OCI-LY7 (cell line): ENCODE data around the gene GALC. TPM values are rescaled to one million over a fixed set of nuclear protein-coding genes. Genes with fewer than 3 reads are reported as not detected.

Experiments used
- BruUV-seq: library from RNA; stranded (reverse); fragments of 400-500 nt; replicated peaks from 2 replicates; lab custom pipeline; 2021; lab: Mats Ljungman, UMichigan
- CTCF ChIA-PET: fragments of 300-600 bp; sonication (Branson Sonifier 250); formaldehyde crosslinking; loops from one replicate; lab custom pipeline; 2022; ENCODE audit warnings: antibody characterized with exemption; ENCODE audit not compliant: unreplicated experiment; lab: Charles Lee
- POLR2A ChIA-PET: fragments of 300-600 bp; sonication (Branson Sonifier 250); formaldehyde crosslinking; loops from one replicate; lab custom pipeline; 2022; ENCODE audit warnings: antibody characterized with exemption; lab: Charles Lee
- DNase-seq: peaks from one replicate; pipeline ENCODE4 v3.0.0-alpha.2; 2015; ENCODE audit warnings: low spot score
- H2AFZ ChIP-seq: fragments of 200-600 bp; sonication (generic), shearing (Covaris generic); 2 replicates; pipeline ENCODE4 v1.6.1; 2014; ENCODE audit warnings: mild to moderate bottlenecking, antibody characterized with exemption, low read length, moderate library complexity
- H3K27ac ChIP-seq: fragments of 200-600 bp; sonication (generic); 2 replicates; pipeline ENCODE4 v1.5.1; 2014; ENCODE audit warnings: mixed run types, low read depth, mild to moderate bottlenecking, moderate library complexity, low read length, inconsistent platforms; ENCODE audit not compliant: poor library complexity, severe bottlenecking
- H3K36me3 ChIP-seq: fragments of 200-600 bp; sonication (generic); 2 replicates; pipeline ENCODE4 v1.6.1; 2014; ENCODE audit warnings: mild to moderate bottlenecking, antibody characterized with exemption, low read length, moderate library complexity, mixed read lengths; ENCODE audit not compliant: insufficient read depth
- H3K4me1 ChIP-seq: fragments of 200-600 bp; sonication (generic); 2 replicates; pipeline ENCODE4 v1.5.1; 2014; ENCODE audit warnings: mild to moderate bottlenecking, low read length; ENCODE audit not compliant: insufficient read depth, poor library complexity, severe bottlenecking
- H3K4me2 ChIP-seq: fragments of 200-600 bp; sonication (generic); 2 replicates; pipeline ENCODE4 v1.6.1; 2014; ENCODE audit warnings: mild to moderate bottlenecking, low read length
- H3K4me3 ChIP-seq: fragments of 200-600 bp; sonication (generic); 2 replicates; pipeline ENCODE4 v1.5.1; 2014; ENCODE audit warnings: mild to moderate bottlenecking, low read depth, low read length; ENCODE audit not compliant: poor library complexity, severe bottlenecking
- H3K79me2 ChIP-seq: fragments of 200-600 bp; sonication (generic); 2 replicates; pipeline ENCODE4 v1.6.1; 2016; ENCODE audit warnings: low read depth, mild to moderate bottlenecking, low read length, moderate library complexity, mixed read lengths; ENCODE audit not compliant: insufficient read depth
- H3K9me2 ChIP-seq: fragments of 200-600 bp; sonication (generic); 2 replicates; pipeline ENCODE4 v1.6.1; 2016; ENCODE audit warnings: mild to moderate bottlenecking, low read length, mixed read lengths; ENCODE audit not compliant: insufficient read depth
- H3K9me3 ChIP-seq: fragments of 200-600 bp; sonication (generic); 2 replicates; pipeline ENCODE4 v1.6.1; 2014; ENCODE audit warnings: mild to moderate bottlenecking, mixed run types, low read length, mixed read lengths
- H4K20me1 ChIP-seq: fragments of 200-600 bp; sonication (generic); 2 replicates; pipeline ENCODE4 v1.6.1; 2014; ENCODE audit warnings: mild to moderate bottlenecking, antibody characterized with exemption, low read length, moderate library complexity, mixed read lengths; ENCODE audit not compliant: insufficient read depth
- CTCF ChIP-seq: fragments of 200-600 bp; sonication (generic); conservative IDR thresholded peaks from 2 replicates; pipeline ENCODE4 v1.5.1; 2014; ENCODE audit warnings: mild to moderate bottlenecking, antibody characterized with exemption, low read length, moderate library complexity, mixed read lengths
- EZH2phosphoT487 ChIP-seq: fragments of 200-600 bp; sonication (generic); IDR thresholded peaks from 2 replicates; pipeline ENCODE4 v1.6.1; 2018; ENCODE audit warnings: low read depth, borderline replicate concordance, mild to moderate bottlenecking, mixed run types, antibody characterized with exemption, low read length, moderate library complexity, mixed read lengths
- intact Hi-C: fragments of 100-400 bp; cut with micrococcal nuclease; formaldehyde crosslinking; loops from one replicate; pipeline ENCODE4 v1.10.0; 2022; ENCODE audit not compliant: unreplicated experiment
- total RNA-seq, 2 experiments: library from RNA; depleted of rRNA in 1 of 2; stranded (reverse); fragments of >200 nt in 1 of 2; shearing (Covaris generic) in 1 of 2; gene quantifications; 2 replicates each; pipeline ENCODE4 v1.2.3, GENCODE V29; 2014 to 2022

GALC gene
- total RNA-seq, 2 experiments from 2014 or later, result 4.4 to 18.0 TPM

- Histone ChIP-seq H3K4me2 (no peak overlapping the region), H3K4me3 (no peak overlapping the region), H3K4me1 (no peaks in the 10 kb centered on the region), H3K36me3 (no peaks in the 10 kb centered on the region), H4K20me1 (no peaks in the 10 kb centered on the region), H3K9me2 (no peaks in the 10 kb centered on the region), H3K27ac (no peak overlapping the region), H3K9me3 (no peaks in the 10 kb centered on the region), H3K79me2 (no peaks in the 10 kb centered on the region), H2AFZ (no peak overlapping the region)
- intact Hi-C loops, result no loop called here
- ChIA-PET CTCF (no interaction called here), POLR2A (no interaction called here)
- DNase-seq, result no peak
- BruUV-seq, result no TSS peak
- TF ChIP-seq EZH2phosphoT487 (no peak), CTCF (no peak)
Measured at GRCh38 chr14:87975636-87976035, 17.3 kb downstream of the GALC start.

GRCh38 chr14:87971010-87971409 lies 22.0 kb downstream of the GALC start:
- H3K9me3 ChIP-seq, result no peaks in the 10 kb centered on the region
- no peak for DNase-seq
- H3K9me2 ChIP-seq, result no peaks in the 10 kb centered on the region
- no peak overlapping the region for H3K4me3 ChIP-seq
- no peaks in the 10 kb centered on the region for H3K36me3 ChIP-seq
- ChIA-PET POLR2A (interaction anchor here (0.7 to 1.5 kb wide), 2 partner anchors 8 to 217 kb away, joined by 3 to 8 read pairs; no protein-coding TSS in a partner anchor), CTCF (no interaction called here)
- H2AFZ ChIP-seq, result no peak overlapping the region
- intact Hi-C loops, result no loop called here
- BruUV-seq, result no TSS peak
- H3K4me1 ChIP-seq, result no peaks in the 10 kb centered on the region
- H4K20me1 ChIP-seq, result no peaks in the 10 kb centered on the region
- no peak overlapping the region for H3K27ac ChIP-seq
- TF ChIP-seq CTCF, result no peak
- no peak overlapping the region for H3K4me2 ChIP-seq
- no peaks in the 10 kb centered on the region for H3K79me2 ChIP-seq

DNA sequence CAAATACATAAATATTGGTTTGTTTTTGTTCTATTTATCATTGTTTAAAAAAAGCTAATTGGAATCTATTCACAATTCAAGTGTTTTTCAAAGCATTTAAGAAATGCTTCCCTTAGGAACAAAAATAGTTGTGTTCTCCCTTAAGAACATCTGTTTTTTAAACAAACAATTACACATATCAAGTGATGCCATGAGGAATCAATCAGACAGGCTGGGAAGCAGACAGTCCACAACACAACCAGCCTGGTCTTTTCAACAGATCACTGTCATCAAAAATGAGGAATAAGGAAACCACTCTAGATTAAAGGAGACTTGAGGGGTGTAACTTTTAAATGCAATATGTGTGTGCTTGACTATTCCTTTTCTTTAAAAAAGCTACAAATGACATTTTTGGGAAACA lies 25.5 kb downstream of the GALC start:
- intact Hi-C loops, result no loop called here
- Histone ChIP-seq H3K9me3 (no peaks in the 10 kb centered on the region), H3K27ac (no peak overlapping the region), H3K36me3 (no peaks in the 10 kb centered on the region), H2AFZ (no peak overlapping the region), H3K79me2 (no peaks in the 10 kb centered on the region), H3K4me2 (no peak overlapping the region), H3K4me3 (no peak overlapping the region), H3K9me2 (no peaks in the 10 kb centered on the region), H3K4me1 (no peaks in the 10 kb centered on the region), H4K20me1 (no peaks in the 10 kb centered on the region)
- TF ChIP-seq CTCF (no peak), EZH2phosphoT487 (no peak)
- POLR2A ChIA-PET, result interaction anchor here (0.7 kb wide), 1 partner anchor 46 kb away, joined by 3 read pairs; no protein-coding TSS in a partner anchor
- BruUV-seq, result no TSS peak
- DNase-seq, result no peak
- CTCF ChIA-PET, result no interaction called here
